BJ (cell line): ENCODE results near the gene CRYGS. TPM values are rescaled to one million over a fixed set of nuclear protein-coding genes. Genes with fewer than 3 reads are reported as not detected.
A peak's percentile ranks its signal among the peaks of the same experiment; 100 is the strongest.

Experiments used
- CTCF ChIA-PET: fragments of 350-600 bp; formaldehyde crosslinking; extraction: SDS; loops from one replicate; lab custom pipeline; 2021; ENCODE audit warnings: antibody characterized with exemption, inconsistent platforms; lab: Yijun Ruan, JAX
- POLR2A ChIA-PET: fragments of 300-600 bp; sonication (Branson Sonifier 250); formaldehyde crosslinking; extraction: SDS; loops from one replicate; lab custom pipeline; 2021; ENCODE audit warnings: antibody characterized with exemption; lab: Charles Lee
- DNase-seq: peaks from one replicate; pipeline ENCODE4 v3.0.0-alpha.2; 2011; ENCODE audit warnings: low read depth
- H3K27me3 ChIP-seq: 2 replicates; pipeline ENCODE4 v1.6.0; 2011; ENCODE audit warnings: low read length; ENCODE audit not compliant: control insufficient read depth, insufficient read depth
- H3K36me3 ChIP-seq: 2 replicates; pipeline ENCODE4 v1.5.1; 2011; ENCODE audit warnings: low read length; ENCODE audit not compliant: control insufficient read depth, insufficient read depth
- H3K4me3 ChIP-seq: 2 replicates; pipeline ENCODE4 v1.5.1; 2011; ENCODE audit warnings: low read depth, mild to moderate bottlenecking, control low read depth, low read length
- polyA plus RNA-seq: library from polyadenylated mRNA; depleted of rRNA; stranded (reverse); fragments of >200 nt; gene quantifications from 2 replicates; pipeline ENCODE4 v1.2.3, GENCODE V29; 2011
- TF ChIP-seq, protein P1 (sequence below): IDR thresholded peaks from 2 replicates; pipeline ENCODE4 v1.5.1; 2011; ENCODE audit warnings: low read depth, mild to moderate bottlenecking, control low read depth, inconsistent platforms, low read length, moderate library complexity; ENCODE audit not compliant: insufficient read depth

Gene CRYGS
- polyA plus RNA-seq, 1 experiment: 1.9 TPM

DNA sequence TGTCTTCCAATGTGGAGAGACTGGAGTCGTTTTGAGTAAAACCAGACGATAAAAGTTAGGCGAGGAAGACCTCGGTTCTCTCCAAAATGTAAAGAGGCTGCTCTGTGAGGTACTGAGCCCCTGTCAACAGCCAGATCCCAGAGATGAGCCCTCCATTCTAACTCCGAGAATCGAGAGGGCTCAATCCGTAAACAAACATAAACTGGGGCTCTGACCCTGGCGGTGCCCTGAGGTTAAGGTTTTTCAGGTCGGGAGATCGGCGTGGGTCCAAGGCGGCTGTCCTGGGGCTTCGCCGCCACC is 22.5 kb upstream of the CRYGS start:
- CTCF ChIA-PET: interaction anchor here (0.8 kb wide), 1 partner anchor 26 kb away, joined by 3 read pairs; no protein-coding TSS in a partner anchor
- H3K27me3 ChIP-seq: no peaks in the 10 kb centered on the region
- no peaks in the 10 kb centered on the region for H3K36me3 ChIP-seq
- POLR2A ChIA-PET: no interaction called here
- no peak for DNase-seq
- TF ChIP-seq, protein P1, sequence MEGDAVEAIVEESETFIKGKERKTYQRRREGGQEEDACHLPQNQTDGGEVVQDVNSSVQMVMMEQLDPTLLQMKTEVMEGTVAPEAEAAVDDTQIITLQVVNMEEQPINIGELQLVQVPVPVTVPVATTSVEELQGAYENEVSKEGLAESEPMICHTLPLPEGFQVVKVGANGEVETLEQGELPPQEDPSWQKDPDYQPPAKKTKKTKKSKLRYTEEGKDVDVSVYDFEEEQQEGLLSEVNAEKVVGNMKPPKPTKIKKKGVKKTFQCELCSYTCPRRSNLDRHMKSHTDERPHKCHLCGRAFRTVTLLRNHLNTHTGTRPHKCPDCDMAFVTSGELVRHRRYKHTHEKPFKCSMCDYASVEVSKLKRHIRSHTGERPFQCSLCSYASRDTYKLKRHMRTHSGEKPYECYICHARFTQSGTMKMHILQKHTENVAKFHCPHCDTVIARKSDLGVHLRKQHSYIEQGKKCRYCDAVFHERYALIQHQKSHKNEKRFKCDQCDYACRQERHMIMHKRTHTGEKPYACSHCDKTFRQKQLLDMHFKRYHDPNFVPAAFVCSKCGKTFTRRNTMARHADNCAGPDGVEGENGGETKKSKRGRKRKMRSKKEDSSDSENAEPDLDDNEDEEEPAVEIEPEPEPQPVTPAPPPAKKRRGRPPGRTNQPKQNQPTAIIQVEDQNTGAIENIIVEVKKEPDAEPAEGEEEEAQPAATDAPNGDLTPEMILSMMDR: no peak
- peak overlapping the region; percentile 81 for H3K4me3 ChIP-seq

DNA sequence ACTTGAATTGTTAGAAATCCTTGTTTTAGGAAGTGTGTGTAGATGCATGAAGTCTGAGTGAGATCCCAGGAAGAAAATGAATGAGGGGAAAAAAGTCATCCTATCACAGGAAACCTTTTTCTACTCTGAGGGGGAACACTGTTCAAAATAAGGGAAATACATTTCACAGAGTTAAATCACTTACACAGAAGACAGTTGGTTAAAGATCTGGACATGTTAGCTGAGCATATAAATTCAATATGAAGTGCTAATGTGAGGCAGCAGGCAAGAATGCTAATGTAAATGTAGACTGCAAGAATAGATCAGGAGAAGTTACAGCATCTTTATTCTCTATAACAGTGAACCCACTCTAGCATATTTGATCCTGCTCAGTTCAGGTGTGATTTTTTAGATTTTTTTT is 20.4 kb upstream of the CRYGS start:
- TF ChIP-seq, protein P1: no peak
- no peaks in the 10 kb centered on the region for H3K36me3 ChIP-seq
- POLR2A ChIA-PET: no interaction called here
- no peaks in the 10 kb centered on the region for H3K27me3 ChIP-seq
- DNase-seq: no peak
- no peak overlapping the region for H3K4me3 ChIP-seq
- CTCF ChIA-PET: interaction anchor here (0.6 to 1.5 kb wide), 3 partner anchors 10 to 53 kb away, joined by 3 to 5 read pairs (median 4); no protein-coding TSS in a partner anchor

DNA sequence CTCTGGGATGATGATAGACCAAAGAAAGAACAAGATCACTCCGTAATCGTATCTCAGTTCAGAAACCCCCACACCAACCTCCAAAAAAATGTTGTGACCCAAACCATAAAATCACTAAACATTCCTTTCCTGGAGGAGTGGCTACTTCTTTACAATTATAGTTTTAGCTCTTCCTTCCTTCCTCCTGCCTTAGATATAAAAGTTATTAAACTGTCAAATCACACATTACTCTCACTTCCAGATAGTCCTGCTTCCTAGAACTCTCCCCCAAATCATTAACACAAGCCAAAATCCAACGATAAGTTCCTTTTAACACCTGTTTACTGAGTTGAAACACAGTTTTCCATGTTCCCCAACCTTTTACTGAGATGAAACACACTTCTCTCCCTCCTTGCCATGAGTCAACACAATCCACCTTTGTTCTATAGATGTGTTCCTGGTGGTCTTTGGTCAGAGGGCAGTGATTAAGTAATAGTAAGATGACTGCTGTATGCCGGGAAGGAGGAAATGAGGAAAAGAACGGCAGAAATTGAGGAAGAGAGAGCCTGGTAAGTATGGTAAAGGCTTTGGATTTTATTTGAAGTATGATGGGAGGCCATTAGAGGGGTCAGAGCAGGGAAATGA is 8.3 kb upstream of the CRYGS start:
- Histone ChIP-seq H3K4me3 (no peak overlapping the region), H3K27me3 (no peaks in the 10 kb centered on the region), H3K36me3 (peaks cover 6% of the 10 kb centered on the region; the same call in 1 of the 2 replicates)
- POLR2A ChIA-PET: no interaction called here
- no peak for DNase-seq
- TF ChIP-seq, protein P1: no peak
- CTCF ChIA-PET: no interaction called here

DNA sequence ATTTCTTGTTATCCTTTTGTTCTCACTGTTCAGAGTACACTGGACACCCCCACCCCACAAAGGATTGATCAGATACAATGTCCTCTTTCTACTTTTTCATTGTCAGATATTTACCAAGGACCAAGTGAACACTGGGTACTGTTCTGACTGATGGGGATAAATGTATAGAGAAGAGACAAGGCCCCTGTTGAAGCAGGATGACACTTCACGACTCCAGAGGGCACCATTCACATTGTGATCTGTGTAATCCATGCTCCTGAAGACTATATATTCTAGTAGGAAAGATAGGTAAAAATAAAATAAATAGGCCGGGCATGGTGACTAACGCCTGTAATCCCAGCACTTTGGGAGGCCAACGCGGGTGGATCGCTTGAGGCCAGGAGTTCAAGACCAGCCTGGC is 7.2 kb upstream of the CRYGS start:
- no peak overlapping the region for H3K4me3 ChIP-seq
- TF ChIP-seq, protein P1: no peak
- H3K36me3 ChIP-seq: peaks cover 4% of the 10 kb centered on the region; the same call in 1 of the 2 replicates
- POLR2A ChIA-PET: no interaction called here
- CTCF ChIA-PET: interaction anchor here (1.2 kb wide), 1 partner anchor 13 kb away, joined by 3 read pairs; no protein-coding TSS in a partner anchor
- no peaks in the 10 kb centered on the region for H3K27me3 ChIP-seq
- no peak for DNase-seq

DNA sequence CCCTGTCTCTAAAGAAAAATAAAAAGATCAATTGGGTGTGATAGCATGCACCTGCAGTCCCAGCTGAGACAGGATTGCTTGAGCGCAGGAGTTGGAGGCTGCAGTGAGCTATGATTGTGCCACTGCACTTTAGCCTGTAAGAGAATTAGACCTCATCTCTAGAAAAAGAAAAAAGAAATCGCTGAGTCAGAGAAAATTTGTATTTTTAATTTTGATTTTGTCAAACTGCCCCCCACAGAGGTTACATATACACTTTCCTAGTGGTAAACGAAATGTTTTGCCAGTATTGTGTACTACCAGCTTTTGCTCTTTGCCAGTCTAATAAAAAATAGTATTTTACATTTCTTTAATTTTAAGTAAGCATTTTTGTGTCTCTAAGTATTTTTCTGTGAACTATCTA is 5.3 kb upstream of the CRYGS start:
- Histone ChIP-seq H3K27me3 (no peaks in the 10 kb centered on the region), H3K36me3 (no peaks in the 10 kb centered on the region), H3K4me3 (no peak overlapping the region)
- no peak for DNase-seq
- TF ChIP-seq, protein P1: no peak
- ChIA-PET CTCF (interaction anchor here (0.7 to 1.7 kb wide), 3 partner anchors 9 to 532 kb away, joined by 3 to 7 read pairs (median 4); no protein-coding TSS in a partner anchor), POLR2A (no interaction called here)
